Ishikawa (cell line): ENCODE data around the gene SUPT20H.

Experiments used
- FOXM1 ChIP-seq: IDR thresholded peaks from 2 replicates; pipeline ENCODE4 v1.6.1; 2012; ENCODE audit warnings: low read depth, borderline replicate concordance
- MAX ChIP-seq: IDR thresholded peaks from 2 replicates; pipeline ENCODE4 v1.6.1; 2012
- TAF1 ChIP-seq: IDR thresholded peaks from 2 replicates; pipeline ENCODE4 v1.6.1; 2012; ENCODE audit warnings: low read depth, mild to moderate bottlenecking
- YY1 ChIP-seq: IDR thresholded peaks from 2 replicates; pipeline ENCODE4 v1.6.1; 2012; ENCODE audit warnings: low read depth

GRCh38 chr13:37046062-37046461, 13.4 kb downstream of the SUPT20H start:
- TF ChIP-seq MAX (no peak), TAF1 (no peak), FOXM1 (no peak), YY1 (no peak)
